GM10266 (cell line): ENCODE measurements around the gene HOOK2.

ENCODE experiments used
- DNase-seq: peaks from one replicate; pipeline ENCODE4 v3.0.0; 2012; ENCODE audit errors: extremely low spot score
- CTCF ChIP-seq: IDR thresholded peaks from 2 replicates; pipeline ENCODE4 v1.5.1; 2012; ENCODE audit warnings: mild to moderate bottlenecking, low read depth; ENCODE audit not compliant: control insufficient read depth, insufficient read depth; ENCODE audit errors: missing control alignments

HOOK2 gene

GRCh38 chr19:12737835-12738351 is 37.5 kb downstream of the HOOK2 start:
- no peak for DNase-seq
- no peak for TF ChIP-seq CTCF

- no peak for TF ChIP-seq CTCF
- peak; percentile 94 for DNase-seq
These were observed 38.1 kb downstream of the HOOK2 start, which contains the start of gene GET3 for GRCh38 chr19:12736995-12737834. Gene GET3, plus strand, starts transcription at chr19:12737497. Its CDS starts 9 bp downstream, at chr19:12737506.

GRCh38 chr19:12733369-12734214 is 41.8 kb downstream of the HOOK2 start:
- TF ChIP-seq CTCF = peak; percentile 53
- DNase-seq = peak; percentile 83

GRCh38 chr19:12731337-12731736 is 44.0 kb downstream of the HOOK2 start:
- DNase-seq = no peak
- no peak for TF ChIP-seq CTCF

- DNase-seq = no peak
- no peak for TF ChIP-seq CTCF
These were observed 45.3 kb downstream of the HOOK2 start for GRCh38 chr19:12730064-12730463.

- no peak for TF ChIP-seq CTCF
- no peak for DNase-seq
These were observed 47.5 kb downstream of the HOOK2 start for GRCh38 chr19:12727745-12728433.
